MCF 10A (cell line): ENCODE data around the gene DLX2. TPM values are rescaled to one million over a fixed set of nuclear protein-coding genes. Genes with fewer than 3 reads are reported as not detected.

Experiments
- BruUV-seq: library from RNA; stranded (reverse); fragments of 400-500 nt; replicated peaks from 2 replicates; lab custom pipeline; 2021; lab: Mats Ljungman, UMichigan
- CTCF ChIA-PET: fragments of 300-600 bp; sonication (Branson Sonifier 250); formaldehyde crosslinking; extraction: SDS; loops from one replicate; lab custom pipeline; 2021; ENCODE audit warnings: antibody characterized with exemption, inconsistent platforms; lab: Yijun Ruan, JAX
- POLR2A ChIA-PET: fragments of 300-600, 350-650 bp; sonication (Branson Sonifier 250); formaldehyde crosslinking; extraction: SDS; loops from one replicate; lab custom pipeline; 2020; ENCODE audit warnings: antibody characterized with exemption, inconsistent platforms; lab: Yijun Ruan, JAX
- DNase-seq: peaks from one replicate; pipeline ENCODE4 v3.0.0-alpha.2; 2018; ENCODE audit not compliant: unreplicated experiment
- H3K27ac Mint-ChIP-seq: one replicate; pipeline ENCODE4 v1.8.0; 2022; ENCODE audit warnings: mild to moderate bottlenecking, low read depth, mixed read lengths; ENCODE audit not compliant: unreplicated experiment
- H3K27me3 Mint-ChIP-seq: one replicate; pipeline ENCODE4 v1.8.0; 2022; ENCODE audit warnings: mixed read lengths; ENCODE audit not compliant: insufficient read depth, unreplicated experiment
- H3K36me3 Mint-ChIP-seq: one replicate; pipeline ENCODE4 v1.8.0; 2022; ENCODE audit warnings: mild to moderate bottlenecking, moderate library complexity, mixed read lengths; ENCODE audit not compliant: insufficient read depth, unreplicated experiment
- H3K4me1 Mint-ChIP-seq: one replicate; pipeline ENCODE4 v1.8.0; 2022; ENCODE audit warnings: mixed read lengths; ENCODE audit not compliant: insufficient read depth, unreplicated experiment
- H3K4me3 Mint-ChIP-seq: one replicate; pipeline ENCODE4 v1.8.0; 2022; ENCODE audit warnings: mild to moderate bottlenecking, moderate library complexity, mixed read lengths; ENCODE audit not compliant: unreplicated experiment
- H3K9me3 Mint-ChIP-seq: one replicate; pipeline ENCODE4 v1.8.0; 2022; ENCODE audit warnings: mixed read lengths; ENCODE audit not compliant: unreplicated experiment
- CTCF ChIP-seq: fragments of 200-600 bp; IDR thresholded peaks from one replicate; pipeline ENCODE4 v1.8.0; 2022; ENCODE audit warnings: antibody characterized with exemption, mild to moderate bottlenecking; ENCODE audit not compliant: unreplicated experiment
- intact Hi-C: fragments of 100-400 bp; cut with micrococcal nuclease; formaldehyde crosslinking; loops from 2 replicates; pipeline ENCODE4 v1.14.1; 2022
- total RNA-seq: library from RNA; stranded (reverse); gene quantifications from 2 replicates; pipeline ENCODE4 v1.2.3, GENCODE V29; 2022

Gene DLX2
- total RNA-seq, 1 experiment from 2014 or later = 1.1 TPM

GRCh38 chr2:172084395-172084644, 18.4 kb downstream of the DLX2 start:
- BruUV-seq = no TSS peak
- no peaks in the 10 kb centered on the region for H3K36me3 Mint-ChIP-seq
- TF ChIP-seq CTCF = no peak
- H3K4me3 Mint-ChIP-seq = peak overlapping the region; percentile 80
- ChIA-PET POLR2A (interaction anchor here (0.7 to 2.9 kb wide), 5 partner anchors 8 to 190 kb away, joined by 3 to 55 read pairs (median 9); partner anchors contain the start of genes HAT1 and SLC25A12), CTCF (interaction anchor here (1.3 kb wide), 2 partner anchors 45 to 78 kb away, joined by 3 to 5 read pairs; no protein-coding TSS in a partner anchor)
- no peak overlapping the region for H3K27ac Mint-ChIP-seq
- no peak for DNase-seq
- no peaks in the 10 kb centered on the region for H3K27me3 Mint-ChIP-seq
- no peaks in the 10 kb centered on the region for H3K9me3 Mint-ChIP-seq
- H3K4me1 Mint-ChIP-seq = no peaks in the 10 kb centered on the region
- intact Hi-C loops = no loop called here

DNA sequence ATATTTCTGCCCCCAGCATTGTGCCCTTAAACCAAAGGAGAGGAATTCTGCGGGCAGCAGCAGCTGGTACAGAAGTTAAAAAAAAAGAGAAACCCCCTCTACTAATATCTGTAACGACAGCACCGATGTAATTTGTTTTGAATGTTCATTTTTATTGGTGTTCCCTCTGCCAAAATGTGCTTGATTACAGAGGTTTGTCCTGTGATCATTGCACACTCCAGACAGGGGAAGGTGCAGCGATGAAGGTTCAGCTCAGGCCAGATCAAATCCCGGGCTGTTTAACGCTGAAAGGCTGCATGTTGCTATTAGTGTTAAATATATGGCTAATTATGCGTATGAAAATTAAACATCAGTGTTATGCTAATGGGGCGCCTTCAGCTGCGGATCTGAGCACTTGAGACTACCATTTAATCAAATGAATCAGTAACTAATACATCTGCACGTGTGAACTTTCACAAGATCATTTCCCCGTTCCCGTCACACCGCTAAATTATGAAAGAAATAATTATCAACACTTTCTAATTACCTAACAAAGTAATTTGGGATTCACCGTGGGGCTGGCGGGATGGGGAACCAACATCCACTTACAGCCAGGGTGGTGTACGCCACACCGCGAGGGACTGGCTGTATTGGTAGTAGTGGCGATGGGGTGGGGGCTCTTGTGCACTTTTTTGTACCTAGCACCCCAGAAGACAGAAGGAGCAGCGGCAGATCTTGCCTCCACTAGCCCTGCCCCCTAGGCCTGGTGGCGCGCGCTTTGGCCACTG, 18.9 kb downstream of the DLX2 start:
- intact Hi-C loops = no loop called here
- Mint-ChIP-seq H3K36me3 (no peaks in the 10 kb centered on the region), H3K4me3 (peak overlapping the region; percentile 80), H3K9me3 (no peaks in the 10 kb centered on the region), H3K4me1 (no peaks in the 10 kb centered on the region), H3K27ac (no peak overlapping the region), H3K27me3 (no peaks in the 10 kb centered on the region)
- TF ChIP-seq CTCF = no peak
- DNase-seq = no peak
- CTCF ChIA-PET = interaction anchor here (0.6 to 1.3 kb wide), 3 partner anchors 8 to 77 kb away, joined by 3 to 5 read pairs (median 4); no protein-coding TSS in a partner anchor
- no TSS peak for BruUV-seq
- POLR2A ChIA-PET = interaction anchor here (0.7 to 1.0 kb wide), 3 partner anchors 8 to 1915 kb away, joined by 3 to 4 read pairs (median 3); no protein-coding TSS in a partner anchor

- POLR2A ChIA-PET = interaction anchor here (0.7 to 1.6 kb wide), 3 partner anchors 12 to 1914 kb away, joined by 4 to 7 read pairs (median 4); no protein-coding TSS in a partner anchor
- Mint-ChIP-seq H3K27ac (no peak overlapping the region), H3K27me3 (no peaks in the 10 kb centered on the region), H3K9me3 (no peaks in the 10 kb centered on the region), H3K4me3 (no peak overlapping the region), H3K36me3 (no peaks in the 10 kb centered on the region), H3K4me1 (no peaks in the 10 kb centered on the region)
- intact Hi-C loops = no loop called here
- CTCF ChIA-PET = interaction anchor here (0.6 to 1.3 kb wide), 3 partner anchors 9 to 77 kb away, joined by 3 to 5 read pairs (median 4); no protein-coding TSS in a partner anchor
- DNase-seq = no peak
- BruUV-seq = no TSS peak
- no peak for TF ChIP-seq CTCF
These were observed 19.6 kb downstream of the DLX2 start for GRCh38 chr2:172082944-172083627.
